Naive B cell (primary cell): Measurements from ENCODE around the gene USP40. TPM values are rescaled to one million over a fixed set of nuclear protein-coding genes. Genes with fewer than 3 reads are reported as not detected.
"Not testable (repeated sequence)": the region's sequence is repeated elsewhere in the genome, so short reads cannot be mapped to it uniquely, and the experiment has no call there.

Source experiments
- ATAC-seq, 2 donors: fragments of 150-1000 bp; cut with Tn5 transposase; 2 replicates each; pipeline ENCODE4 v1.10.0; 2021; ENCODE audit warnings: low read depth in 2 of 2, mild to moderate bottlenecking in 2 of 2, moderate library complexity in 2 of 2
- DNase-seq: peaks from one replicate; pipeline ENCODE4 v3.0.0; 2022
- H3K27ac Mint-ChIP-seq, 6 donors: one replicate each; pipeline ENCODE4 v1.8.0; 2020 to 2022; ENCODE audit warnings: mild to moderate bottlenecking in 6 of 6, mixed read lengths in 6 of 6, moderate library complexity in 5 of 6, inconsistent platforms in 2 of 6
- H3K27me3 Mint-ChIP-seq, 3 donors: one replicate each; pipeline ENCODE4 v1.8.0; 2021 to 2022; ENCODE audit warnings: mixed read lengths in 3 of 3, mild to moderate bottlenecking in 1 of 3
- H3K36me3 Mint-ChIP-seq, 2 donors: one replicate each; pipeline ENCODE4 v1.8.0; 2020 to 2022; ENCODE audit warnings: mixed read lengths in 2 of 2, inconsistent platforms in 1 of 2, mild to moderate bottlenecking in 1 of 2
- H3K4me1 Mint-ChIP-seq, 3 donors: one replicate each; pipeline ENCODE4 v1.8.0; 2020 to 2022; ENCODE audit warnings: mixed read lengths in 3 of 3, inconsistent platforms in 1 of 3, mild to moderate bottlenecking in 1 of 3, moderate library complexity in 1 of 3
- H3K4me3 Mint-ChIP-seq, 8 donors: one replicate each; pipeline ENCODE4 v1.8.0; 2020 to 2022; ENCODE audit warnings: mild to moderate bottlenecking in 8 of 8, mixed read lengths in 8 of 8, moderate library complexity in 8 of 8, inconsistent platforms in 2 of 8
- H3K9me3 Mint-ChIP-seq, 7 donors: one replicate each; pipeline ENCODE4 v1.8.0; 2020 to 2022; ENCODE audit warnings: mixed read lengths in 7 of 7, mild to moderate bottlenecking in 5 of 7, inconsistent platforms in 2 of 7, moderate library complexity in 1 of 7
- polyA plus RNA-seq, 6 donors: library from polyadenylated mRNA; unstranded; fragments of 300-500 nt; fragmentation: Illumina TruSeq; gene quantifications; one replicate each; pipeline ENCODE4 v1.2.3, GENCODE V29; 2021; ENCODE audit warnings: low read depth in 6 of 6

The USP40 gene
- polyA plus RNA-seq, 6 donors from 2014 or later = 4.7 to 11.1 (median 8.1) TPM

DNA sequence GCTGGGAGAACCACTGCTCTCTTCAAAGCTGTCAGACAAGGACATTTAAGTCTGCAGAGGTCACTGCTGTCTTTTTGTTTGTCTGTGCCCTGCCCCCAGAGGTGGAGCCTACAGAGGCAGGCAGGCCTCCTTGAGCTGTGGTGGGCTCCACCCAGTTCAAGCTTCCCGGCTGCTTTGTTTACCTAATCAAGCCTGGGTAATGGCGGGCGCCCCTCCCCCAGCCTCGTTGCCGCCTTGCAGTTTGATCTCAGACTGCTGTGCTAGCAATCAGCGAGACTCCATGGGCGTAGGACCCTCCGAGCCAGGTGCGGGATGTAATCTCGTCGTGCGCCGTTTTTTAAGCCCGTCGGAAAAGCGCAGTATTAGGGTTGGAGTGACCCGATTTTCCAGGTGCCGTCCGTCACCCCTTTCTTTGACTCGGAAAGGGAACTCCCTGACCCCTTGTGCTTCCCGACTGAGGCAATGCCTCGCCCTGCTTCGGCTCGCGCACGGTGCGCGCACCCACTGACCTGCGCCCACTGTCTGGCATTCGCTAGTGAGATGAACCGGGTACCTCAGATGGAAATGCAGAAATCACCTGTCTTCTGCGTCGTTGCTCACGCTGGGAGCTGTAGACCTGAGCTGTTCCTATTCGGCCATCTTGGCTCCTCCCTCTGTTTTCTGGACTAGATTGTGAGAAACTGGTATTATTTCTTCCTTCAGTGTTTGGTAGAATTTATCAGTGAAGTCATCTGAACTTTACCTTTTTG lies 16.8 kb upstream of the USP40 start:
- H3K4me3 Mint-ChIP-seq = peak overlapping the region in 3 of 8 donors; percentile 32 to 85 (median 53)
- H3K4me1 Mint-ChIP-seq, ATAC-seq, H3K9me3 Mint-ChIP-seq, H3K36me3 Mint-ChIP-seq: not testable (repeated sequence)
- peak overlapping the region in 2 of 6 donors; percentile 54 to 88 for H3K27ac Mint-ChIP-seq
- DNase-seq = peak; percentile 15
- peaks cover 6 to 17% (median 11%) of the 10 kb centered on the region in 3 donors for H3K27me3 Mint-ChIP-seq

DNA sequence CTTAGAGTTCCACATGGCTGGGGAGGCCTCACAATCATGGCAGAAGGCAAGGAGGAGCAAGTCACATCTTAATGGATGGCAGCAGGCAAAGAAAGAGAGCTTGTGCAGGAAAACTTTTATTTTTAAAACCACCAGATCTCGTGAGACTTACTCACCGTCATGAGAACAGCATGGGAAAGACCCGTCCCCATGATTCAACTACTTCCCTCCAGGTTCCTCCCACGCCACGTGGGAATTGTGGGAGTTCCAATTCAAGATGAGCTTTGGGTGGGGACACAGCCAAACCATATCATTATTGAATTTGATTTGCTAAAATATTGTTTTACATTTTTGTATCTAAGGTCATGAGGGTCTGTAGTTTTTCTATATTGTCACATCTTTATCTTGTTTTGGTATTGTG lies 10.8 kb upstream of the USP40 start:
- Mint-ChIP-seq H3K27ac (peak overlapping the region in 2 of 6 donors; percentile 67 to 68), H3K9me3 (peaks cover 0 to 12% (median 3%) of the 10 kb centered on the region in 7 donors)
- not testable (repeated sequence) for DNase-seq, H3K36me3 Mint-ChIP-seq, H3K27me3 Mint-ChIP-seq, H3K4me3 Mint-ChIP-seq, H3K4me1 Mint-ChIP-seq, ATAC-seq

DNA sequence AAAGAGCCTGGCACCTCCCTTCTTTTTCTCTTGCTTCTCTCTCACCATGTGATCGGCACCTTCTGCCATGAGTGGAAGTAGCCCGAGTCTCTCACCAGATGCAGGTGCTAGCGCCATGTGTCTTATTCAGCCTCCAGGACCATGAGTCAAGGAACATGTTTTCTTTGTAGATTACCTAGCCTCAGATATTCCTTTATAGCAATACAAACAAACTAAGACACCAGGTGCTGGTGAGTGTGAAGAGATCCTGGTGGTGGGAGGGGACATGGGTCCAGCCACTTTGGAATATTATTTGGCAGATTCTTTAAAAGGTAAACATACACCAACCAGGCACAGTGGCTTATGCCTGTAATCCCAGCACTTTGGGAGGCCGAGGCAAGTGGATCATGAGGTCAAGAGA lies 5.9 kb upstream of the USP40 start:
- Mint-ChIP-seq H3K27me3 (peaks cover 7 to 10% (median 8%) of the 10 kb centered on the region in 3 donors), H3K4me1 (no peaks in the 10 kb centered on the region), H3K36me3 (no peaks in the 10 kb centered on the region), H3K4me3 (no peak overlapping the region), H3K9me3 (peaks cover 0 to 12% (median 3%) of the 10 kb centered on the region in 7 donors), H3K27ac (no peak overlapping the region)
- ATAC-seq (no peak), DNase-seq (no peak)

DNA sequence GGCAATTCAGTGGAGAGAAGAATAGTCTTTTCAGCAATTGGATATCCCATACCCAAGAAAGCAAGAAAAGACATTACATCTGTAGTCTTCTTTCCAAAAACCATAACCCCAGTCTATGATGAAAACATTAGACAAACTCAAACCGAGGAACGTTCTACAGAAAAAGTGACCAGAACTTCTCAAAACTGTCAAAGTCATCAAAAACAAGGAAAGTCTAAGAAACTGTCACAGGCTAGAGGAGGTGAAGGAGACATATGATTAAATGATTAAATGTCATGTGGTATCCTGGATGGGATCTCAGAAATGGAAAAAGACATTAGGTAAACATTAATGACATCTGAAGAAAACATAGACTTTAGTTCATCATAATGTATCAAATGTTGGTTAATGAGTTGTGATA lies 4.9 kb upstream of the USP40 start:
- Mint-ChIP-seq H3K36me3 (no peaks in the 10 kb centered on the region), H3K9me3 (peaks cover 0 to 5% (median 0%) of the 10 kb centered on the region in 7 donors), H3K4me1 (no peaks in the 10 kb centered on the region), H3K4me3 (no peak overlapping the region), H3K27me3 (peaks cover 7 to 10% (median 8%) of the 10 kb centered on the region in 3 donors), H3K27ac (no peak overlapping the region)
- ATAC-seq (no peak), DNase-seq (no peak)

DNA sequence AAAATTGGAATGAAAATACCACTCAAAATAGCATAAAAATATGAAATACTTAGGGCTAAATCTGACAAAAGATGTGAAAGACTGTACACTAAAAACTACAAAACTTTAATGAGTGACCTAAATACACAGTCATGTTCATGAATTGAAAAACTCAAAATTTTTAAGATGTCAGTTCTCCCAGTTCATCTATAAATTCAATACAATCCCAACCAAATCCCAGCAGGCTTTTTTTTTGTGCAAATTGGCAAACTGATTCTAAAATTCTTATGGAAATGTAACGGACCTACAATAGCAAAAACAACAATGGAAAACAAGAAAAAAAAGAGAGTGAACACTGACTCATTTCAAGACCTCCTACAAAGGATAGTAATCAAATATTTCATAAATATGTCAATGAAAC lies 4.4 kb upstream of the USP40 start:
- peaks cover 7 to 10% (median 8%) of the 10 kb centered on the region in 3 donors for H3K27me3 Mint-ChIP-seq
- no peaks in the 10 kb centered on the region for H3K4me1 Mint-ChIP-seq
- no peak overlapping the region for H3K4me3 Mint-ChIP-seq
- peaks cover 0 to 5% (median 0%) of the 10 kb centered on the region in 7 donors for H3K9me3 Mint-ChIP-seq
- no peaks in the 10 kb centered on the region for H3K36me3 Mint-ChIP-seq
- ATAC-seq = no peak
- no peak for DNase-seq
- H3K27ac Mint-ChIP-seq = no peak overlapping the region

DNA sequence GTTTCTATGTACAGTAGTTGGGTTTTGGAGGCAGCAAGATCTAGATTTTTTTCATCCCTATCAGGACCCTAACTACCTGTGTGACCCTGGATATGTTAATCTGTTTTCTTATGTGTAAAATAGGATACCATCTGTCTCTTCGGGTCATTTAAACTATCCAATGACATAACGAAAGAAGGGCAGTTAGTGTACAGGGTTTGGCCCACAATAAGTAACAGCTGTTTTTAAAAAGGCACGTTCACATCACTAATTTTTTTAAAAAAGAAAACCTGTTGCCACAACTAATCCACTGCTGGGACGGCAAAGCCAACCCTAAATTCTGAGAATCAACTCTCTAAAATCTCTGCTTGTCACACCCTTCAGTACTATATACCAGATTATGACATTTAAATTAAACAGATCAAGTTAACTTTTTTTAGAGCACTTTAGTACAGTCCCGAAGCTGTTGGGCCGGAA lies 869 bp downstream of the USP40 start:
- no peaks in the 10 kb centered on the region for H3K27me3 Mint-ChIP-seq
- DNase-seq (no peak), ATAC-seq (peak in 1 of 2 donors; percentile 10)
- H3K4me1 Mint-ChIP-seq = peaks cover 7 to 15% (median 14%) of the 10 kb centered on the region in 3 donors
- H3K9me3 Mint-ChIP-seq = no peaks in the 10 kb centered on the region
- no peaks in the 10 kb centered on the region for H3K36me3 Mint-ChIP-seq
- peak overlapping the region; percentile 93 to 99 (median 97) for H3K4me3 Mint-ChIP-seq
- H3K27ac Mint-ChIP-seq = peak overlapping the region; percentile 72 to 98 (median 96)

DNA sequence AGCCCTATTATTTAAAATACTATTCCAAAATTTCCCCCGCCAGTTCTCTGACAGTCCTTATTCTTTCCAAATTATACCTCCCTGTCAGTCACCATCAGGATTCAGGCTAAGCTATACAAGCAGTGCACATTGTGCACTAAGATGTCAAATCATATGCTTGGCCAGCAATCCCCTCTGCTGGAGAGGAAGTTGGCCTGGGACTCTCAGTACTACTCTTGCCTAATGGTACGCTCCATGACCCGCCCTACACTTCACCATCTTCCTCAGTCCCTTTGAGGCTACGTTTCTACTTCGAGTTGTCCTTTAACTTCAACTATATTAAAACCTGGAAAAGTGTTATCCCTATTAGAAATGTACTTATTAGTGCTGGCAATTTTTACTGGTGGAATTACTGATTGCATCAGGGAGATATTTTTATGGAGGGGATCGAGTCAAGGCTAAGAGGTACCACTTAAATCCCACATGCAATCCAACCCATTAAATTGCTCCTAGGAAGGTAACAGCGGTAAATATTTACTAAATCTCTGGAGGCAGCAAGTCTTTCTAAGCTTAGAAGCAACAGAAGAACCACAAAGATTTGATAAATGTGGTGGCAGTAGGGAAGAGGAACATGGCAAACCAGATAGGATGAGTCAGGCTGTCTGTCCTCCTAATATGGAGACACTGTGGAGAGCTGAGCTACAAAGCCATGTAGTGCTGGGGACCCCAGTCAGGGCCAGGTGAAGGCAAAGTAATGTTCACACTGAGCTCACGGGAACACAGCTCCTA lies 2.7 kb downstream of the USP40 start:
- Mint-ChIP-seq H3K4me3 (peak overlapping the region in 4 of 8 donors; percentile 0 to 48 (median 30)), H3K27ac (peak overlapping the region in 3 of 6 donors; percentile 1 to 43 (median 10)), H3K4me1 (peaks cover 7 to 15% (median 14%) of the 10 kb centered on the region in 3 donors), H3K36me3 (peaks cover 3 to 10% of the 10 kb centered on the region in 2 donors), H3K27me3 (no peaks in the 10 kb centered on the region), H3K9me3 (no peaks in the 10 kb centered on the region)
- ATAC-seq (no peak), DNase-seq (no peak)

DNA sequence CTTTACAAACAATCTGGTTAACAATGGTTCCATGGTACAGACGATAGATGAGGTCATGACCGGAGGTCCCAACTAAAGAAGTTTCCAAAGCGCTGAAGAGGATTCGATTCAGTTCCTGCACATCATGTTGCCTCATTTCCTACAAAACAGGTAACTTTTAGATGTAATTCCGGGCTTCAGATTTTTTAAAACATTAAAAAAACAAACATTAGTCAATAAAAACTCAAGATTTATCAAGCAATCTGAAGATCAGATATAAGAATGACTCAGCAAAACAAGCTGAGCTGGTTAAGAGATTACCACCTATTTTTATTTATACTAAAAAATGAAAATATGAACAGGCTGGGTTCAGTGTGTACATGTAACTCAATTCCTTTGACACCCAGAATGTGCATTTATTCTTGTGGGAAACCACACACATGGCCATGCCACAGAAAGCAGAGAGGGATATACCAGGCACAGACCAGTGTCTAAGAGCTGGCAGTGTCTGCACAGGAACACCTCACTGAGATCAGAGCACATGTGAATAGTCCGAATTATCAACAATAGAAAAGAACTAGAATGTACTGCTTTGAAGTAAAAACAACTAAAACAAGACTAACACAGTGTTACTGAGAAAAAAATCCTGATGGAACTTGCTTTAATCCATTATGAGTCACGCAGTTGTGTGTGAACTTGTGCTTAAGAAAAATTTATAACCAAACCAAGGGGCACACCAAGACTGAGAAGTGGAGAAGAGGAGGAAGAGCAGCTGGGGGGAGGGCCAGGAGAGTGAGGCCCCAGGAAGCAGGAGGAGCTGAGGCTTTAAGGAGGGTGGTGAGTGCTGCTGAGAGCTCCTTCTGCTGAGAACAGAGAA lies 9.5 kb downstream of the USP40 start:
- DNase-seq (no peak), ATAC-seq (no peak)
- Mint-ChIP-seq H3K4me1 (peaks cover 7 to 9% (median 7%) of the 10 kb centered on the region in 3 donors), H3K27me3 (no peaks in the 10 kb centered on the region), H3K27ac (peak overlapping the region in 5 of 6 donors; percentile 5 to 89 (median 48)), H3K4me3 (peak overlapping the region in 1 of 8 donors; percentile 47), H3K9me3 (no peaks in the 10 kb centered on the region), H3K36me3 (peaks cover 27 to 28% of the 10 kb centered on the region in 2 donors)

DNA sequence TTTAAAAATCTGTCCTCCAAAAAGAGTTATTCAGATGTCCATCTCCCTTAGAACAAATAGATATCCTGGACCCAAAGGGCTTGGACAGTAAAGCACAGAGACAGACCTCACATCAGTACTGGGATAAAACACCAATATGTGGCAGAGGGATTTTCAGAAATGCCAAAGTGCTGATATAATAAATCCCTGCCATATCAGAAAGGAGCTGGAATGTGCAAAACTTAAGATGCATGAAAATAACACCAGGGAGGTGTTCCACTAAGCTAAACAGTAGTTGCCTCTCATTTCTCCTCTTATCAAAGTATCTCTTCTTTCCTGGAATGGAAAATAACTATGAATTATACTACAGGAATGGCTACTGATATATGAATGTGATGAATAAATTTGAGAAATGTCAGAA lies 13.2 kb downstream of the USP40 start:
- Mint-ChIP-seq H3K27ac (peak overlapping the region in 1 of 6 donors; percentile 74), H3K4me3 (no peak overlapping the region), H3K4me1 (peaks cover 7 to 9% (median 7%) of the 10 kb centered on the region in 3 donors), H3K36me3 (peaks cover 14 to 20% of the 10 kb centered on the region in 2 donors), H3K9me3 (no peaks in the 10 kb centered on the region), H3K27me3 (no peaks in the 10 kb centered on the region)
- DNase-seq (no peak), ATAC-seq (no peak)

DNA sequence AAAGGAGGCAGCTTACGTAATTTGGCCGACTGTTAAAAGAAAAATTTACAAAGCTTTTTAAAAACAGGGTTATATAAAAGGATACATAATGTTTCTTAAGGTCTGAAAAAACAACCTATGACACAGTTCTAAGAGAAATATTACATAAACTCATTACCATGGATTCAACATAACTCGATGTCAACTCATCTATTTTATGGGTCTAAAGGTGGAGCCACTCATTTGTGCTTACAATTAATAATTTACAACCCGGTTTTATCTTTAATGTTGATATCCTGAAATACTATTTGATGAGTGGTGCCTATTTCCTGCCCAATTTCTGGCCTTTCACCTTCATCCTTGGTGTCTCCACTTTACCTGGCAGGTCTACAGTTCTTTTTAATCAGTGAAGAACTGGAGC lies 15.1 kb downstream of the USP40 start:
- Mint-ChIP-seq H3K27me3 (no peaks in the 10 kb centered on the region), H3K4me3 (no peak overlapping the region)

DNA sequence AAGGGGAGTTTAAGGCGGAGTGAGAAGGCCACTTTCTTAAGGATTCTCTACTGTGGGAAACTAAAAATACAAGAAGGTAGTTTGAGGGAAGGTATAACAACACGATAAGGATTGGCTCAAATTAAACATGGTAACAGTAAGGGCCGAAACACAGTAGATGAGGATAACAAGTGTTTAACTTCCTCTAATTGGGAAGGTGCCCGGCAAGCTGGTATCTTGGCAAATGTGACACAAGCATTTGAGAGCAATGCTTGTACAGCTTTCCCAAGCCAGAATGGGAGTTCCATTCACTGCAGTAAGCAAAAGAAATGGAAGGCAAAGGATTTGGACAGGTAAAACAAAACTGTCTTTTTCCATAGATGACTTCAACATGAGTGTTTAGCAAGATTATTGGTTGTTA lies 19.8 kb downstream of the USP40 start:
- ATAC-seq (no peak), DNase-seq (no peak)
- no peak overlapping the region for H3K4me3 Mint-ChIP-seq
- H3K4me1 Mint-ChIP-seq = peaks cover 29 to 39% (median 34%) of the 10 kb centered on the region in 3 donors
- peak overlapping the region in 3 of 6 donors; percentile 8 to 72 (median 36) for H3K27ac Mint-ChIP-seq
- no peaks in the 10 kb centered on the region for H3K27me3 Mint-ChIP-seq
- H3K36me3 Mint-ChIP-seq = peaks cover 0 to 21% of the 10 kb centered on the region in 2 donors
- no peaks in the 10 kb centered on the region for H3K9me3 Mint-ChIP-seq

More for the DNA sequence above, 15.1 kb downstream of the USP40 start:
- no peaks in the 10 kb centered on the region for H3K9me3 Mint-ChIP-seq
- peaks cover 0 to 2% (median under 1%) of the 10 kb centered on the region in 3 donors for H3K4me1 Mint-ChIP-seq
- peaks cover 17 to 19% of the 10 kb centered on the region in 2 donors for H3K36me3 Mint-ChIP-seq
- ATAC-seq (no peak), DNase-seq (no peak)
- H3K27ac Mint-ChIP-seq = peak overlapping the region in 1 of 6 donors; percentile 81

DNA sequence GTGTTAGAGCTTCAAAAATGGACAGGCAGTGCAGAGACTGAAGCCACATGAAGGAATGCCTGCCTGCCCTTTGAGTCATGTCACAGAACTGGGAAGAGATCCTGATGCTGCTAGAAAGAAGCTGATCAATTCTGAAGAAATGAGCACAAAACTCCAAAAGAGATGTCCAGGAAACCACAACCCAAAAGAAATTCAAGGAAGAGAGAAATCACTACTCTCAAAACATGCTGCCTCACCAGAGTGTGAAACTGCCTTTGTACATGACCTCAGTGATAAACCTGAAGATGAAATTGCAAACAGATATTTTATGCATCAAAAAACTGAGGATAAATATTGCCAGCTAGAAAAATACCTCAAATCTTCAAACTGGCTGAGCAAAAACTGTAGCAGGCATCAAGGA lies 20.5 kb downstream of the USP40 start:
- DNase-seq = no peak
- H3K4me1 Mint-ChIP-seq = peaks cover 29 to 39% (median 34%) of the 10 kb centered on the region in 3 donors
- H3K36me3 Mint-ChIP-seq = peaks cover 0 to 21% of the 10 kb centered on the region in 2 donors
- ATAC-seq = no peak
- no peaks in the 10 kb centered on the region for H3K27me3 Mint-ChIP-seq
- peak overlapping the region in 1 of 8 donors; percentile 29 for H3K4me3 Mint-ChIP-seq
- H3K9me3 Mint-ChIP-seq = no peaks in the 10 kb centered on the region
- H3K27ac Mint-ChIP-seq = peak overlapping the region in 5 of 6 donors; percentile 2 to 79 (median 72)

DNA sequence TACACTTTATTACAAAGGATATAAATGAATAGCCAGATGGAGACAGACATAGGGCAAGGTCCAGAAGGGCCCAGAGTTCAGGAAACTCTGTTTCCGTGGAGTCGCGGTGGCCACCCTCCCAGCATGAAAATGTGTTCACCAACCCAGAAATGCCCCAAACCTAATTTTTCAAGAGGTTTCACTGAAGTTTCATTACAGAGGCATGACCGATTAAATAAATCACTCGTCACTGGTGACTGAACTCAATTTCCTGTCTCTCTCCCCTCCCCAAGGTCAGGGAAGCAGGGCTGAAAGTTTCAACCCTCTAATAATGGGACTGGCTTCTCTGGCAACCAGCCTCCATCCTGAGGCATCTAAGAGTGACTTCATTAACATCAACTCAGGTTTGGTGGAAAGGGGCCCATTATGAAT lies 22.4 kb downstream of the USP40 start:
- H3K4me3 Mint-ChIP-seq = peak overlapping the region in 4 of 8 donors; percentile 13 to 82 (median 50)
- H3K27me3 Mint-ChIP-seq = no peaks in the 10 kb centered on the region
- H3K9me3 Mint-ChIP-seq = no peaks in the 10 kb centered on the region
- DNase-seq (no peak), ATAC-seq (peak in 1 of 2 donors; percentile 25)
- H3K36me3 Mint-ChIP-seq = peaks cover 0 to 21% of the 10 kb centered on the region in 2 donors
- peak overlapping the region in 5 of 6 donors; percentile 57 to 90 (median 75) for H3K27ac Mint-ChIP-seq
- peaks cover 29 to 39% (median 34%) of the 10 kb centered on the region in 3 donors for H3K4me1 Mint-ChIP-seq
